CD4-positive, alpha-beta T cell (primary cell): Measurements from ENCODE around the gene ARPC5. TPM values are rescaled to one million over a fixed set of nuclear protein-coding genes. Genes with fewer than 3 reads are reported as not detected.
A peak's percentile ranks its signal among the peaks of the same experiment; 100 is the strongest.

Source experiments
- ATAC-seq: fragments of 200-7000 bp; cut with Tn5 transposase; one replicate; pipeline ENCODE4 v1.10.0; 2022; ENCODE audit warnings: mild to moderate bottlenecking; ENCODE audit not compliant: poor library complexity
- CTCF ChIA-PET: fragments of 350-600 bp; sonication (Branson Sonifier 250); formaldehyde crosslinking; loops from one replicate; lab custom pipeline; 2021; ENCODE audit warnings: antibody characterized with exemption, inconsistent platforms; lab: Charles Lee
- POLR2A ChIA-PET: fragments of 350-600 bp; sonication (Branson Sonifier 250); formaldehyde crosslinking; loops from one replicate; lab custom pipeline; 2021; ENCODE audit warnings: antibody characterized with exemption, inconsistent platforms; lab: Charles Lee
- DNase-seq, 14 experiments: peaks; one replicate each; pipeline ENCODE4 v3.0.0-alpha.2; 2013 to 2020; ENCODE audit warnings: mixed read lengths in 2 of 14
- H3K27ac ChIP-seq, 2 donors: one replicate each; pipeline versions ENCODE4 v1.5.1 to v1.7.0; 2013; ENCODE audit warnings: low read length in 2 of 2, low read depth in 1 of 2, mild to moderate bottlenecking in 1 of 2
- H3K27me3 ChIP-seq, 2 experiments: 1 replicate in 1 of 2; 2 replicates in 1 of 2; pipeline versions ENCODE4 v1.6.1 to v1.7.0; 2013; ENCODE audit warnings: low read length in 2 of 2, control low read depth in 1 of 2, mild to moderate bottlenecking in 1 of 2, moderate library complexity in 1 of 2; ENCODE audit not compliant: insufficient read depth in 2 of 2, control insufficient read depth in 1 of 2
- H3K36me3 ChIP-seq: one replicate; pipeline ENCODE4 v1.6.1; 2013; ENCODE audit warnings: low read length, control low read depth; ENCODE audit not compliant: insufficient read depth
- H3K4me1 ChIP-seq: one replicate; pipeline ENCODE4 v1.6.1; 2013; ENCODE audit warnings: low read length, control low read depth; ENCODE audit not compliant: insufficient read depth
- H3K4me3 ChIP-seq: one replicate; pipeline ENCODE4 v1.5.1; 2013; ENCODE audit warnings: mild to moderate bottlenecking, low read length, moderate library complexity
- H3K9me3 ChIP-seq, 2 experiments: 1 replicate in 1 of 2; 2 replicates in 1 of 2; pipeline versions ENCODE4 v1.6.1 to v1.7.0; 2013; ENCODE audit warnings: low read length in 2 of 2, mild to moderate bottlenecking in 2 of 2, control low read depth in 1 of 2, moderate library complexity in 1 of 2; ENCODE audit not compliant: control insufficient read depth in 1 of 2, insufficient read depth in 1 of 2
- H3K27ac Mint-ChIP-seq: one replicate; pipeline ENCODE4 v1.8.0; 2020; ENCODE audit warnings: mixed read lengths
- H3K27me3 Mint-ChIP-seq: one replicate; pipeline ENCODE4 v1.8.0; 2021; ENCODE audit warnings: mixed read lengths
- H3K36me3 Mint-ChIP-seq: one replicate; pipeline ENCODE4 v1.8.0; 2021; ENCODE audit warnings: low read depth, mixed read lengths
- H3K4me1 Mint-ChIP-seq: one replicate; pipeline ENCODE4 v1.8.0; 2021; ENCODE audit warnings: low read depth, mixed read lengths
- H3K4me3 Mint-ChIP-seq: one replicate; pipeline ENCODE4 v1.8.0; 2020; ENCODE audit warnings: mild to moderate bottlenecking, mixed read lengths
- H3K9me3 Mint-ChIP-seq: one replicate; pipeline ENCODE4 v1.8.0; 2020; ENCODE audit warnings: mixed read lengths
- CTCF ChIP-seq: fragments of 200-600 bp; IDR thresholded peaks from one replicate; pipeline ENCODE4 v1.8.0; 2022; ENCODE audit warnings: antibody characterized with exemption, mild to moderate bottlenecking
- intact Hi-C, 2 experiments: fragments of 100-400 bp; cut with DNase I in 1 of 2; cut with micrococcal nuclease in 1 of 2; formaldehyde crosslinking; loops; one replicate each; pipeline versions ENCODE4 v1.15.1 to v1.9.0; 2023 to 2025; cut with DNase I, micrococcal nuclease
- total RNA-seq, 174 experiments: library from RNA in 2 of 174; stranded (reverse) in 2 of 174; gene quantifications; one replicate each; pipeline ENCODE4 v1.2.3 and lab custom pipeline; 2021 to 2026

Gene ARPC5
- total RNA-seq, 2 experiments from 2014 or later = 21.4 to 23.0 TPM

- no peak overlapping the region for H3K4me3 ChIP-seq
- intact Hi-C loops = loop anchor here (2.0 to 5.0 kb wide), 2 partner anchors 15 to 36 kb away; no protein-coding TSS in a partner anchor
- H3K27ac Mint-ChIP-seq = peak overlapping the region; percentile 74
- H3K9me3 Mint-ChIP-seq = no peaks in the 10 kb centered on the region
- TF ChIP-seq CTCF = no peak
- H3K4me3 Mint-ChIP-seq = no peak overlapping the region
- H3K27me3 Mint-ChIP-seq = no peaks in the 10 kb centered on the region
- ATAC-seq (no peak), DNase-seq (no peak)
- H3K36me3 Mint-ChIP-seq = no peaks in the 10 kb centered on the region
- H3K4me1 Mint-ChIP-seq = peaks cover 40% of the 10 kb centered on the region
- H3K9me3 ChIP-seq = no peaks in the 10 kb centered on the region
- H3K27ac ChIP-seq = peak overlapping the region; percentile 32 to 44
- peaks cover 28% of the 10 kb centered on the region for H3K4me1 ChIP-seq
- no peaks in the 10 kb centered on the region for H3K27me3 ChIP-seq
- ChIA-PET CTCF (interaction anchor here (0.6 to 3.5 kb wide), 4 partner anchors 22 to 265 kb away, joined by 3 to 16 read pairs (median 4); no protein-coding TSS in a partner anchor), POLR2A (interaction anchor here (2.0 to 2.6 kb wide), 2 partner anchors 17 to 264 kb away, joined by 6 to 10 read pairs; no protein-coding TSS in a partner anchor)
- no peaks in the 10 kb centered on the region for H3K36me3 ChIP-seq
These were observed 16.0 kb upstream of the ARPC5 start for GRCh38 chr1:183651612-183652011.

DNA sequence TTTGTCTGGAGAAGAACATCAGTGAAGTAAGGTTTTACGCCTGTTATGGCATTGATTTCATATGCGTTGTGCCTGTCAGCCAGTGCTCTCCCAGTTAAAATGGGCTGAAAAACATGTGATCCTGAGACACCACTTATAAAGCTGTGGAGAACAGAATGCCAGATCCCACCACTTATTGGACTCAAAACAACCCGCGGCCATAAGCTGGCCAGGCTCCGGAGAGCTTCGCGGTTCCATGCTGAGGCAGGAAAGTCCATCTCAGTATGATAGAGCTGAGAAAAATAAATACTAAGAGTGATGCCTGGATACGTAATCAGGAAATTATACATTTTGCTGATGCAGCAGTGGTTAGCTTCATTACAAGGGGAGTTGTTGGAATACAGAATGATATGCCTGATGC, 12.5 kb upstream of the ARPC5 start:
- H3K36me3 Mint-ChIP-seq = no peaks in the 10 kb centered on the region
- H3K9me3 ChIP-seq = no peaks in the 10 kb centered on the region
- ChIA-PET POLR2A (interaction anchor here (0.5 to 1.3 kb wide), 3 partner anchors 9 to 14 kb away, joined by 3 to 5 read pairs (median 3); no protein-coding TSS in a partner anchor), CTCF (no interaction called here)
- no peak overlapping the region for H3K4me3 ChIP-seq
- ATAC-seq (no peak), DNase-seq (no peak)
- intact Hi-C loops = no loop called here
- H3K27ac ChIP-seq = no peak overlapping the region
- peaks cover 20% of the 10 kb centered on the region for H3K4me1 Mint-ChIP-seq
- peaks cover 17% of the 10 kb centered on the region for H3K4me1 ChIP-seq
- H3K27me3 ChIP-seq = no peaks in the 10 kb centered on the region
- TF ChIP-seq CTCF = no peak
- no peaks in the 10 kb centered on the region for H3K9me3 Mint-ChIP-seq
- H3K27me3 Mint-ChIP-seq = no peaks in the 10 kb centered on the region
- no peak overlapping the region for H3K27ac Mint-ChIP-seq
- no peak overlapping the region for H3K4me3 Mint-ChIP-seq
- H3K36me3 ChIP-seq = no peaks in the 10 kb centered on the region

- H3K9me3 Mint-ChIP-seq = no peaks in the 10 kb centered on the region
- intact Hi-C loops = no loop called here
These were observed 11.2 kb upstream of the ARPC5 start for GRCh38 chr1:183646776-183647175.

More at GRCh38 chr1:183646776-183647175, 11.2 kb upstream of the ARPC5 start:
- H3K36me3 ChIP-seq = no peaks in the 10 kb centered on the region
- no peaks in the 10 kb centered on the region for H3K27me3 ChIP-seq
- no peak overlapping the region for H3K27ac Mint-ChIP-seq
- no peaks in the 10 kb centered on the region for H3K36me3 Mint-ChIP-seq
- no peak overlapping the region for H3K4me3 Mint-ChIP-seq
- TF ChIP-seq CTCF = no peak
- H3K4me3 ChIP-seq = no peak overlapping the region
- peaks cover 7% of the 10 kb centered on the region for H3K4me1 Mint-ChIP-seq
- H3K9me3 ChIP-seq = no peaks in the 10 kb centered on the region
- ATAC-seq = no peak
- peaks cover 6% of the 10 kb centered on the region for H3K4me1 ChIP-seq
- no peak overlapping the region for H3K27ac ChIP-seq
- H3K27me3 Mint-ChIP-seq = no peaks in the 10 kb centered on the region
- ChIA-PET POLR2A (interaction anchor here (1.3 kb wide), 1 partner anchor 13 kb away, joined by 5 read pairs; no protein-coding TSS in a partner anchor), CTCF (interaction anchor here (1.1 to 4.0 kb wide), 2 partner anchors 9 to 269 kb away, joined by 3 to 16 read pairs; no protein-coding TSS in a partner anchor)
- DNase-seq = no peak
